Epithelial cell of proximal tubule (primary cell): ENCODE results near the gene E2F6. TPM values are rescaled to one million over a fixed set of nuclear protein-coding genes. Genes with fewer than 3 reads are reported as not detected.

Experiments
- DNase-seq: peaks from one replicate; pipeline ENCODE4 v3.0.0-alpha.2; 2011; ENCODE audit warnings: low read depth
- H3K4me3 ChIP-seq: 2 replicates; pipeline ENCODE4 v1.5.1; 2011; ENCODE audit warnings: low read depth, mild to moderate bottlenecking, low read length
- CTCF ChIP-seq: conservative IDR thresholded peaks from 2 replicates; pipeline ENCODE4 v1.5.1; 2012; ENCODE audit warnings: low read depth, mild to moderate bottlenecking, low read length
- total RNA-seq: library from RNA; depleted of rRNA; stranded (reverse); fragments of >200 nt; gene quantifications from 2 replicates; pipeline ENCODE4 v1.2.3, GENCODE V29; 2015

E2F6 gene
- total RNA-seq, 1 donor from 2014 or later: 11.0 TPM

GRCh38 chr2:11419781-11420180, 46.2 kb downstream of the E2F6 start:
- H3K4me3 ChIP-seq: no peak overlapping the region
- no peak for TF ChIP-seq CTCF
- DNase-seq: no peak

DNA sequence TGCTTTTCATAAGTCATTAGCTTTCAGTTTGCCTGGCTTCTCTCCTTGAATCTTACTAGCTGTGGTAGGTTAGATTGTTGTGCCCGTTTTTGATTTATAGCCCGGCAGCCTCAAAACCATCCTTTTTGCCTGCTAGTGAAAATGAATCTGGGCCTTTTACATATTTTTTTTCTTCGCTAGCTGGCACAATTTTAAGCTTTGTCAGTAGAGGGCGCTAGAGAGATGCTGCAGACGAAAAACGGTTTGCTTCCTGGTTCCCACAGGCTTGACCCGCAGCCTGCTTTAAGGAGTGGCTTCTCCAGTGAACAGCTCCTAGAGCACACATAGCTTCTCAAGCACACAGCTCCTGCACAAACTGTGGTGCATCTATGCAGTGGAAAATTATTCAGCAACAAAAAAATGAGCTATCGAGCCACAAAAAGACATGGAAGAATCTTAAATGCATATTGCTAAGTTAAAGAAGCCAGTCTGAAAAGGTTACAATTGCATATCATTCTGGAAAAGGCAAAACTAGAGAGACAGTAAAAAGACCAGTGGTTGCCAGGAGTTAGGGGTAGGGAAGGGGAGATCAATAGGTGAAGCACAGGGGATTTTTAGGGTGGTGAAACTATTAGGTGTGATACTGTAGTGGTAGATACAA, 47.9 kb downstream of the E2F6 start:
- peak; percentile 64 for TF ChIP-seq CTCF
- no peak for DNase-seq
- H3K4me3 ChIP-seq: no peak overlapping the region

DNA sequence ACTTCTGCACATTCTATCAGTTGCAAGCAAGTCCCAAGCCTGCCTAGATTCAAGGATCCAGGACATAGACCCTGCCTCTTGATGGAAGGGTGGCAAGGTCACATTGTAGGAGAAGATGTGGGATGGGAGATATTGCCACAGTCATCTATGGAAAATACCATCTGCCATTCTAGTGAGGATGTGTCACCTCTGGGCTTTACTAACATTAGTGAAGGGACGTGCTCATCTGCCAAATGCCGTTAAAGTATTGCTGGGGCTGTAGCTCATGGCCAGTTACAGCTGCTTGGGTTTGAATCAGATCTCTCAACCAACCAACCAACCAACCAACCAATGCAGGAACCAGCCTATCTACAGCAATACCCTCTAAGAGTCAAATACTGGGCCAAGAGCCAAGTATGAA, 49.0 kb downstream of the E2F6 start:
- H3K4me3 ChIP-seq: no peak overlapping the region
- DNase-seq: no peak
- no peak for TF ChIP-seq CTCF

DNA sequence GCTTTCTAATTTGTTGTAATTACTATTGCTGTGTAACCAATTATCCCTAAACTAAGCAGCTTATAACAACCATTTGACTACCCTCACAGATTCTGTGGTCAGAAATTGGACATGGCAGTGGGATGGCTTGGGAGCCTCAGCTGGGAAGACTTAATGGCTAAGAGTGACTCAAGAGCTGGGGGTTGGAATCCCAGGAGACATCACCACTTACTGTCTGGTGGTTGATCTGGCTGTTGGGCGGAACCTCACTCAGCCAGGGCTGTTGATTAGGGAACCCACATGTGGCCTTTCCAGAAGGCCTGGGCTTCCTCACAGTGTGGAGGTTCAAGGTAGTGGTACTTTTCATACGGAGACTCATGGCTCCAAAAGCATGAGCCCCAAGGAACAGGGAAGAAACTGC, 49.8 kb downstream of the E2F6 start:
- no peak for DNase-seq
- no peak for TF ChIP-seq CTCF
- H3K4me3 ChIP-seq: no peak overlapping the region

DNA sequence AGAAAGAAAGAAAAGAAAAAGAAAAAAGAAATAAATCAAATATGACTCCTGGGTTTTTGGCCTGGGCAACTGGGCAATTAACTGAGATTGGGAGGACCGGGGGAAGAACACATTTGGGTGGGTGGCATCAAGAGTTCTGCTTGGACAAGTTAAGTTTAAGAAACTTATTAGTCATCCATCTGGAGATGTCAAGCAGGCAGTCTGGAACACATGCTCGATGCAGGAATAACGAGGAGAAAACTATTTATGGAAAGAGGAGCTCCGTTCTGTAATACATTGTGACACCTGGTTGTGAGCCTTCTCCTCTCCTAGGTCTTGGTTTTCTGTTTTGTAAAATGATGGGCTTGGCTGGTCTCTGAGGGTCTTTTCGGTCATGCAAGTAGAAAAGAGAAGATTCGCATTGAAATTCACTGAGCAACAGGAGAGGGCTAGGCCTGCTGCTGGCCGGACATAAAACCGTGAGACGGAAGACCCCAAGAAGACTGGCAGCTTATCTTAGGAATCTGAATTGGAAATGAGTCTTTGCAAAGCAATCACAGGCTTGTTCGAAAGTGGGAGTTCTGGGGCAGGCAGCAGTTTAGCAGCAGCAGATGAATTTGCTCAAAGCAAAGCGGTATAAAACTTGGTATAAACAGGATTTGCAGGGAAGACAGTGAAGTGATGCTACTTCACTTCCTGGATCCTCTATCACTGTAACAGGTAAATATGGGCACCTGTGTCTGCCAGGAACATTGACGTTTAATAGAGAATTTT, 51.4 kb downstream of the E2F6 start:
- H3K4me3 ChIP-seq: no peak overlapping the region
- no peak for DNase-seq
- no peak for TF ChIP-seq CTCF

DNA sequence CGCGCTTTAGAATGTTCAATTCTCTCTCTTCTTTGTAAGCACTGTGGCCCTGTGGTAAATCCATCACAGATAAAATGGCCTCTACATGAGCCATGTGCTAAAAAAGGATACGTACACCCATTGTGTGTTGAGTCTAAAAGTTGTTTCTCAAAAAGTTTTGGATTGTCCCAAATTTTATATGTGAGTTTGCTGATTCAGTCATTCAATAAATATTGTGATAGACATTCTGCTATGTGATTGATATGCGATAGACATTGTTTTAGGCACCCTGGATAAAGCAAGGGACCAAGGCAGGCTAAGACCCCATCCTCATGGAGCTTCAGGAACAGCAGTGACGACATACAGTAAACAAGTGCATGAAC, 53.5 kb downstream of the E2F6 start:
- no peak for TF ChIP-seq CTCF
- no peak for DNase-seq
- no peak overlapping the region for H3K4me3 ChIP-seq

- TF ChIP-seq CTCF: peak; percentile 93
- peak overlapping the region; percentile 39 for H3K4me3 ChIP-seq
- no peak for DNase-seq
Observed at GRCh38 chr2:11411768-11412448, 54.1 kb downstream of the E2F6 start.
